ENCODE results near the gene CTIF. TPM values are rescaled to one million over a fixed set of nuclear protein-coding genes. Genes with fewer than 3 reads are reported as not detected.

CTIF gene
- total RNA-seq, 1 donor from 2014 or later: 35.1 TPM

DNA sequence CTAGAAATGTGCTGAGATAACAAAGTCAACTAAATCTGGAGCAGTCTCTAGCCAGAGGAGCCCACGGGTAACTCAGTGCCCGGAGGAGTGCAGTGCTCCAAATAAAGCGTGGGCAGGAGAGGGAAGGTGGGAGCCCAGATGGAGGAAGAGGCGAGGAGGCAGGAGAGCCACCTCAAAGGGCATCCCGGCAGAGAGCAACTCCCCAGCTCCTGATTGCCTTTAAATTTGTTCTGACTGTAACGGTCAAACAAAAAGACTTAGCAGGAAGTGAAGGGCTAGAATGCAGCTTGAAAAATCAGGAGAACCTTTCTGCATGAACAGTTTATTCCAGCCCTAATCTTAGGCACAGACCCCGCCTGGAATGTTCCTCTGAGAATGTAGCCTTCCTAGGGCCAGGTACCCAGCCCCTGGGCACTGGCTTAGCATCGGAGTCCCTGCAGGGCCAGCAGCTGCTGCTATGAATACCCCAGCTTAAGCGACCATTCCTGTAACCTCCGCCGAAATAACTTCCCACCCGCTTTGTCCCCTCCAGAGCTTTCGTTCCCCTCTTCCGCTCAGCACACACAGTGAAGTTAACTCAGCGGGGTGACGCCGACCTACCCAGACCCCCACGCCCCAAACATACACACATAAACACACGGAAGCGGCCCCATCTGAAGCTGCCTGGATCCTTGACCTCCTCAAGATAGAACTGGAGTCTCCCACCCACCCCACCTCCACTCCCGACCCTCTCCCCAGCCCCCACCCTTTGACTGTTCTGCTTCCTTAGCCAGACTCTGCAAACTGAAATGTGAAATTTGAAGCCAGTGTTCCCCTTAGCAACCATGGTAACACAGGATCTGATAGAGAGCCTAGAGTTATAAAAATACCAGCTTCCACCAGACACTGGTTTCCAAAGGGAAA lies 288.7 kb downstream of the CTIF start:
- Histone ChIP-seq H3K4me3 (peak overlapping the region in 1 of 2 donors; percentile 10), H3K27me3 (no peaks in the 10 kb centered on the region), H3K4me1 (peaks cover 40% of the 10 kb centered on the region), H3K27ac (peak overlapping the region; percentile 80), H3K9me3 (no peaks in the 10 kb centered on the region), H3K36me3 (no peaks in the 10 kb centered on the region)
- TF ChIP-seq, protein P1, sequence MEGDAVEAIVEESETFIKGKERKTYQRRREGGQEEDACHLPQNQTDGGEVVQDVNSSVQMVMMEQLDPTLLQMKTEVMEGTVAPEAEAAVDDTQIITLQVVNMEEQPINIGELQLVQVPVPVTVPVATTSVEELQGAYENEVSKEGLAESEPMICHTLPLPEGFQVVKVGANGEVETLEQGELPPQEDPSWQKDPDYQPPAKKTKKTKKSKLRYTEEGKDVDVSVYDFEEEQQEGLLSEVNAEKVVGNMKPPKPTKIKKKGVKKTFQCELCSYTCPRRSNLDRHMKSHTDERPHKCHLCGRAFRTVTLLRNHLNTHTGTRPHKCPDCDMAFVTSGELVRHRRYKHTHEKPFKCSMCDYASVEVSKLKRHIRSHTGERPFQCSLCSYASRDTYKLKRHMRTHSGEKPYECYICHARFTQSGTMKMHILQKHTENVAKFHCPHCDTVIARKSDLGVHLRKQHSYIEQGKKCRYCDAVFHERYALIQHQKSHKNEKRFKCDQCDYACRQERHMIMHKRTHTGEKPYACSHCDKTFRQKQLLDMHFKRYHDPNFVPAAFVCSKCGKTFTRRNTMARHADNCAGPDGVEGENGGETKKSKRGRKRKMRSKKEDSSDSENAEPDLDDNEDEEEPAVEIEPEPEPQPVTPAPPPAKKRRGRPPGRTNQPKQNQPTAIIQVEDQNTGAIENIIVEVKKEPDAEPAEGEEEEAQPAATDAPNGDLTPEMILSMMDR (IDR thresholded peaks at IDR 0.05): no peak
- TF ChIP-seq POLR2A (IDR thresholded peaks at IDR 0.05): no peak
- TF ChIP-seq POLR2AphosphoS5 (IDR thresholded peaks at IDR 0.05; ENCODE audit: insufficient read depth in 1 of 2, low read depth in 1 of 2): no peak
- intact Hi-C loops (cut with DNase I): no loop called here
- peak; percentile 43 to 86 for DNase-seq (ENCODE audit: extremely low spot score in 2 of 2)

DNA sequence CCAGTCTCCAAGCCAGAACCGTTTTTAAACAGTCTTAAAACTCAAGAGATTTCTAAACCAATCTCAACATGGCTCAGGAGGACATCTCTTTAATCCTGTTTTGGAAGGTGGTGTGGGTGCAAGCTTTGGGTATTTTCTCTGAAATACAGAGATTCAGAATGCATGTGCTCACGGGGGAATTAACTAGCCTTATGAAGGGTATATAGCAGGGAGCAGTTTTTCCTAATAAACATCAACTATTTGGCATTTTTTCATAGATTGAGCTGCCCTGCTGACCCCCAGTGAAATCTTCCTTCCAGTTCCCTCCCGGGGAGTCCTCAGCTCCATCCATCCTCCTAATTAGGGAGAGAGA lies 289.3 kb downstream of the CTIF start:
- TF ChIP-seq POLR2AphosphoS5 (IDR thresholded peaks at IDR 0.05; ENCODE audit: insufficient read depth in 1 of 2, low read depth in 1 of 2) (no peak), POLR2A (IDR thresholded peaks at IDR 0.05) (no peak)
- Histone ChIP-seq H3K4me3 (peak overlapping the region; percentile 6 to 10), H3K9me3 (no peaks in the 10 kb centered on the region), H3K36me3 (no peaks in the 10 kb centered on the region), H3K27ac (peak overlapping the region; percentile 80), H3K4me1 (peaks cover 46% of the 10 kb centered on the region), H3K27me3 (no peaks in the 10 kb centered on the region)
- DNase-seq (ENCODE audit: extremely low spot score in 2 of 2): no peak
- intact Hi-C loops (cut with DNase I): no loop called here

DNA sequence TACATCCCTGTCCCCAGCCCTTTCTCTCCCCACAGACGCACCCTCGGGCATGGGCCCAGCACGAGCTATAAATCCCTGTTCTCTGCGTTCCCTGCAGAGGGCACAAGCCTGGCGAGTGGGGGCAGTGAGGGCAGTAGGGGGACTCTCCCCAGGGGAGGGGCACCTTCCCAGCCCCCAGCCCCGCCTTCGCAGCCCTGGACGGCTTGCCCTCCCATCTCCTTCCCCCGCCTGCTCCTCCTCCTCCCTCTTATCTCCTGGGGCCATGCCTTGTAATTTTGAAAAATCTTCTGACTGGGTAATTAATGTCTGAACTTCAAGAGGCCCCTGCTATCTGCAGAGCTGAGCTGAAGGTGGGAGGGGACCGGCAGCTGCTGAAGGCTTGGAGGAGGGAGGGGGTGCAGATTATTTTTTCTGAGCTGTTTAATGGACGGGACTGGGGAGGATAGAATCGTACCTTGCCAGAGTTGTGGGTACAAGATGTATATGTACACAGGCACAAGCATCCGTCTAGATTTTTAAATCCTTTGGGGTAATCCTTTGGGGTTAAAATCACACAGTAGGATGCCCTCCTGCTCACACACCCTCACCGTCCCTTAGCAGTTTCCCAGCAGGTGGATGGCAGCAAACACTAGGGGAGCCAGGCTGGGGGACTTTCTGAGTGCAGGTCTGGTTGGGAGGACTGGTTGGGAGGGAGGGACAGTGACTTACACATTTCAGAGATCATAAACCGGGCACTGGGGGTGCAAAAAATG lies 290.0 kb downstream of the CTIF start:
- TF ChIP-seq, protein P1 (IDR thresholded peaks at IDR 0.05): no peak
- TF ChIP-seq POLR2A (IDR thresholded peaks at IDR 0.05) (no peak), POLR2AphosphoS5 (IDR thresholded peaks at IDR 0.05; ENCODE audit: insufficient read depth in 1 of 2, low read depth in 1 of 2) (peak in 1 of 2 donors; percentile 12)
- DNase-seq (ENCODE audit: extremely low spot score in 2 of 2): peak; percentile 72 to 78
- peak overlapping the region; percentile 6 to 10 for H3K4me3 ChIP-seq
- H3K9me3 ChIP-seq: no peaks in the 10 kb centered on the region
- H3K27ac ChIP-seq: peak overlapping the region; percentile 80
- no peaks in the 10 kb centered on the region for H3K27me3 ChIP-seq
- H3K4me1 ChIP-seq: peaks cover 53% of the 10 kb centered on the region
- no peaks in the 10 kb centered on the region for H3K36me3 ChIP-seq
- intact Hi-C loops (cut with DNase I): no loop called here

DNA sequence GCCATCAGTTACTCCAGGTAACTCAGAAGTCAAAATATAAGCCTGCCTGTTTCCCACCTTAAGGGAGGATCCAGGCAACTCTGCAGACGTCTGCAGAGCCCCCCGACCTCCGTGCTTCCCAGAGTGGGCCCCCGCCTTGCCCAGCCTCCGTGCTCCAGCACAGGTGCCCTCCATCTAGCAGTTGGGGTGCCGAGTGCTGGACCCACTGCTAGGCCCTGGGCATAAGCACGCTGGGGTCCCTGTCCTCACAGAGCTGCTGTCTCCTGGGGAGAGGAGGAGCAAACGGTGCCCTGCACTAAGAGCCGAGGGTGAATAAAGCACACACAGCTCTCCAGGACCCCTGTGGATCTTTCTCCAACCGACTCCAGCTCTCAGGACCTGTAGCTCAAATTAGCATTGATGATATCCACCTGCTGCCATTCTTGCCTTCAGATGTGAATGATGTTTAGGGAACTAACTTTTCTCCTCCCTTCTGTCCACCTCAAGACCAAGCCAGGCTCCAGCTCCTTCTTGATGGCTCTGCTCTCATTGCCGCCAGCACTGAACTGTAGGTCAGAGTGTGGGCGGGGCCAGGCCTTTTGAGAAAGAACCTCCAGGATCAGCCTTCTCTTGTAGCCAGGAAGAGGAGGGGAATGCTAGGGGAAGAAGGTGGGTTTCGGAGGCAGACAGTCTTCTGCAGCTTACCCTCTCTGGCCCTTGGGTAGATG lies 290.8 kb downstream of the CTIF start:
- peaks cover 60% of the 10 kb centered on the region for H3K4me1 ChIP-seq
- peak overlapping the region; percentile 80 for H3K27ac ChIP-seq
- H3K9me3 ChIP-seq: no peaks in the 10 kb centered on the region
- no peak overlapping the region for H3K4me3 ChIP-seq
- TF ChIP-seq, protein P1 (IDR thresholded peaks at IDR 0.05): no peak
- no peak for TF ChIP-seq POLR2A (IDR thresholded peaks at IDR 0.05)
- TF ChIP-seq POLR2AphosphoS5 (IDR thresholded peaks at IDR 0.05; ENCODE audit: insufficient read depth in 1 of 2, low read depth in 1 of 2): no peak
- no peaks in the 10 kb centered on the region for H3K36me3 ChIP-seq
- DNase-seq (ENCODE audit: extremely low spot score in 2 of 2): peak; percentile 46 to 78
- intact Hi-C loops (cut with DNase I): no loop called here
- no peaks in the 10 kb centered on the region for H3K27me3 ChIP-seq

DNA sequence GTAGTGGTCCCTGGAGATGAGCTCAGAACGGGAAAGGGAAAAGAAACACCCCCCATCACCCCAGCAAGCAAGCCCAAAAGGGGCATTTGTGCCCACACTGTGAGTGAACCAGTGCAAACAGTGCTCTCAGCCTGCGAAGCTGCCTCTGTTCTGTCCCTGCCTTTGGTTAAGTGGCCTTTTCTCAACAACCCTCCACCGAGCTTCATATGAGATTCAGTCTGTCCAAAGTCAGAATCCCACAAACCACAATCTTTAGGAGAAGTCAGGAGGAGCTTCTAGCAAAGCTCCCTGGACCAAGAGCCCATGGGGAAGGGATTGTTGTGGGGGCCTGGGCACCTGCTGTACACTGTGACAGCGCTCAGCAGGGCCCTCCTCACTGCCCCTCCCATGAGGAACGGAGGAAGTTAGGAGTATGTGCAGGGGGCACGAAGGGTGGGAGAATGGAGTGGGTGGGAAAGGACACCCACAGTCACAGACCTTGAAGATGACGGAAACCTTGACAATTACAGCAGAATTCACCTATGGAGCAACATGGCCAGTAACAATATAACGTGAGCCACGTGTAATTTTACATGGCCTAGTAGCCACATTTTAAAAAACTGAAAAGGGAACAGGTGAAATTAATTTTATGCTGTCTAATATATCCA lies 292.4 kb downstream of the CTIF start:
- Histone ChIP-seq H3K36me3 (no peaks in the 10 kb centered on the region), H3K9me3 (no peaks in the 10 kb centered on the region), H3K27ac (no peak overlapping the region), H3K4me1 (peaks cover 59% of the 10 kb centered on the region), H3K27me3 (no peaks in the 10 kb centered on the region), H3K4me3 (no peak overlapping the region)
- peak; percentile 70 to 92 for DNase-seq (ENCODE audit: extremely low spot score in 2 of 2)
- TF ChIP-seq POLR2A (IDR thresholded peaks at IDR 0.05) (no peak), POLR2AphosphoS5 (IDR thresholded peaks at IDR 0.05; ENCODE audit: insufficient read depth in 1 of 2, low read depth in 1 of 2) (no peak)
- TF ChIP-seq, protein P1 (IDR thresholded peaks at IDR 0.05): no peak
- intact Hi-C loops (cut with DNase I): no loop called here
